HG02884 (cell line): ENCODE measurements around the gene ANO8.
"Not testable (repeated sequence)": the region's sequence is repeated elsewhere in the genome, so short reads cannot be mapped to it uniquely, and the experiment has no call there.

ENCODE experiments used
- ATAC-seq: cut with Tn5 transposase; IDR thresholded peaks from one replicate; pipeline ENCODE4 v1.9.1; 2021; ENCODE audit warnings: mild to moderate bottlenecking, moderate library complexity; ENCODE audit not compliant: unreplicated experiment

ANO8 gene

DNA sequence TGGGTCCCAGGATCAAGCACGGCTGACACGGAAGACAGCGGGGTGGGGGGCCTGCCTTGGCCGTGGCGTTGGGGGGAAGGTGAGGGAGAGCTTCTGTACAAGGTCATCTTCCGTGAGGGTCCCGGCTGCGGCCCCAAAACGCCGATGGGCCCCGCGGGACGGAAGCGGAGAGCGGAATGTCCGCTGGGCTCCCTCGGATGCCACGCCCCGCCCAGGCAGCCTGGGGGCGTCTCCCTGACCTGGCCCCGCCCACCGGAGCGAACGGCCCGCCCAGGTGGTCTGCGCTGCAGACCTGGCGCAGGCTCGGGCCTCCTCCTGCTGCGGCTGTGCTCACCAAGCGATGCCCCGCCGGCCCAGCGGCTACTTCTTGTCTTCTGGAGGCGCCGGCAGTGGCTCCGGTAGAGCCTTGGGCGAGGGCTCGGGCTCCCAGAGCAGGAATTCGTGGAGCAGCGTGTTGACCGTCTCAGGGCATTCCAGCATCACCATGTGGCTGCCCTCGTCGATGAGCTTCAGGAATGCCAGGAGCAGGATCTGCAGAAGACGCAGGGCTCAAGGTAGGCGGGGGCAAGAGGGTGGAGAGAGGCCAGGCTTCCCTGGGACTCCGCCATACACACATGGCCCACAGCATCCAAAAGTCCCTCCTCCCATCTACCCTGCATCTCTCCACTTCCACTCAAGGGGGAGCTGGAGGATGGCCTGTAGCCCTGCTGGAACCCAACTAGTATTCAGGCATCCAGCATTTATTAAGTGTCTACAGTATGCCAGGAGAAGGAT, 42.2 kb downstream of the ANO8 start:
- no peak for ATAC-seq

DNA sequence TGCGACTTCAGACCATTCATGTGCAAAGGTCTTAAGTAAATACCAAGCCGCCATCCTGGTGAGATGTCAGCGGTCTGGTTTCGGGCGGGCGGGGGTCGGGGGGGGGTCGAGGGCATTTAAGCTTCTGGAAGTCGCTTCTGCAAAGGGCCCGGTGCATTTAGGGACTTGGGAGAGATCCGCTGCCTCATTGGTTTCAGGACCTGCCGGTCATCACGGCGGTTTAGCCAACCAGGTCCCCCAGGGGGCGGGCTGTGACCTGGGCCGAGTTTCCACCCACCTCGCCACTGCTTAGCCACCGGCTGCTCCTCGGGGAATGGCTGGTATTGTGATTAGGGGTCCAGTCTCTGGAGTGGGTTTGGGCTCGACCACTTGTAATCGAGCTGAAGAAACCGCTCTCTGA, 45.2 kb downstream of the ANO8 start:
- no peak for ATAC-seq

DNA sequence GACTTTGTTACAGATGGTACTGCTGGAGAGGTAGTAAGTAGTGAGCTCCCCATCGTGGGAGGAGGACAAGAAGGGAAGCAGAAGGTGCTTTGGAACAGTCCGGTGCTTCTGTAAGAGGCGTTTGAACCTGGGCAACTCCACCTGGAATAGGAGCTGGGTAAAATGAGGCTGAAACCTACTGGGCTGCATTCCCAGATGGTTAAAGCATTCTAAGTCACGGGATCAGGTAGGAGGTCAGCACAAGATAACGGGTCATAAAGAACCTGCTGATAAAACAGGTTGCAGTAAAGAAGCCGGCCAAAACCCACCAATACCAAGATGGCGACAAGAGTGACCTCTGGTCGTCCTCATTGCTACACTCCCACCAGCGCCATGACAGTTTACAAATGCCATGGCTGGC, 47.9 kb downstream of the ANO8 start:
- no peak for ATAC-seq

DNA sequence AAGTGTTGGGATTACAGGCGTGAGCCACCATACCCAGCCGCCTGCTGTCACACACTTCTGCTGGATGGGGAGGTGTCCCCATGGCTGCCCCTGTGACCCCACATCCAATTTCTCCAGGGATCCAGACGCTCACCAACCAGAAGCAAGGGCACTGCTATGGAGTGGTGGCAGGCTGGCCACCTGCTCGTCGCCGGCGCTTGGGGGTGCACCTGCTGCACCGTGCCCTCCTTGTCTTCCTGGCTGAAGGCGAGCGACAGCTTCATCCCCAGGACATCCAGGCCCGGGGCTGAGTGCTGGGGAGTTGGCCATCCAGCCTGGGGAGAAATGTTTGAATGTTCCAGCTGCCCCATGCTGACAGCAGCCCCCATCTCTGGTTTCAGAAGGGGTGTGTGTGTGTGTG, 48.4 kb downstream of the ANO8 start:
- no peak for ATAC-seq

DNA sequence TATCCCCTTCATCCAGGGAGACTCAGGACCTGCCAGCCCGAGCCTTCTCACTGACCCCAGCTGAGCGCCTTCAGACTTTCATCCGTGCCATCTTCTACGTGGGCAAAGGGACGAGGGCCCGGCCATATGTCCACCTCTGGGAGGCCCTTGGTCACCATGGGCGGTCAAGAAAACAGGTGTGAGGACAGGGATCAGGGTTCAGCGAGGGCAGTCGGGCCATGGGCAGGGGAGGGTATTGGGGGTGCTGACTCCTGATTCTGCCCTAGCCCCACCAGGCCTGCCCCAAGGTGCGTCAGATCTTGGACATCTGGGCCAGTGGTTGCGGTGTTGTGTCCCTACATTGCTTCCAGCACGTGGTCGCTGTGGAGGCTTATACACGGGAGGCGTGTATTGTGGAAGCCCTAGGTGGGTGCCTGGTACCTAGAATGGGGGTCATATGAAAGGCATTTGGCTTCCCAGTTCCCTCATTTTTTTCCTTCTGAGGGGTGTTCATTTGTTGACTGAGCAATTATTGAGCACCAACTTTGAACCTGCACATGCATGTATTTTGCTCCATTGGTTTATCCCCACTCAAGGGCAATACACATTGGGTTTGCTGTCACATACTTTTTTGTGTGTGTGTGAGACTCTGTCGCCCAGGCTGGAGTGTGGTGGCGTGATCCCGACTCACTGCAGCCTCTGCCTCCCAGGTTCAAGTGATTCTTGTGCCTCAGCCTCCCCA, 49.1 kb downstream of the ANO8 start:
- no peak for ATAC-seq

DNA sequence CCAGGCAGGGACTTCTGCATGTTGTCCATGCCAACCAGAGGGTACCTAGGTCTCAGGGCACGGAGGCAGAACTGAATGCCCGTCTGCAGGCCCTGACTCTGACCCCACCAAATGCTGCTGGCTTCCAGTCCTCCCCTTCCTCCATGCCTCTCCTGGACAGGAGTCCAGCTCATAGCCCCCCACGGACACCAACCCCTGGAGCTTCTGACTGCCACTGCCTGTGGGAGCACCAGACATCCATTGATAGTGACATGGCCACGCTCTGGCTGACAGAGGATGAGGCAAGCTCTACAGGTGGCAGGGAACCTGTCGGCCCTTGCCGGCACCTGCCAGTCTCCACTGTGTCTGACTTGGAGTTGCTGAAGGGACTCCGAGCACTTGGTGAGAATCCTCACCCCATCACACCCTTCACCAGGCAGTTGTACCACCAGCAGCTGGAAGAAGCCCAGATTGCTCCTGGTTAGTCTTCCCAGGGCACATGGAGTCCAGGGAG, 51.1 kb downstream of the ANO8 start:
- no peak for ATAC-seq

DNA sequence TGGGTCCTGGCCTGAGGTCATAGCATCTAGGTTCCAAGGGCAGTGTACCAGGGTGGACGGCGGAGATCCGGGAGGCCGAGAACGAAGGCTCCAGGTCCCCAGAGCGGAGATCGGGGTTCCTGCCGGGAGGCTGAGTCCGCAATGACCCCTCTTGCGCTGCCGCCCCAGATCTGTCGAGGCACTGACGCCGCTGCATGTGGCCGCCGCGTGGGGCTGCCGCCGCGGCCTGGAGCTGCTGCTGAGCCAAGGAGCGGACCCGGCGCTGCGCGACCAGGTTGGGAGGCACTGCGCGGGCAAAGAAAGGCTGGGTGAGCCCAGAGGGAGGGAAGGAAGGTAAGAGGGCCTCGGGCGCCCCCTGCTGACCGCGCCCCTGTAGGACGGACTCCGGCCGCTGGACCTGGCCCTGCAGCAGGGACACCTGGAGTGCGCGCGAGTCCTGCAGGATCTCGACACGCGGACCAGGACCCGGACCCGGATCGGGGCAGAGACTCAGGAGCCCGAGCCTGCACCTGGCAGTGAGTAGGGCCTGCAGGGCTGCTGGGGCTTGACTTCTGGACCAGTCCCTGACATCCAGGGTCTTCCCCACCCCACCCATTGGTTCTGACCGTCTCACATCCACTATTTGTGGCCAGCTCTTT, 52.0 kb downstream of the ANO8 start:
- no peak for ATAC-seq

DNA sequence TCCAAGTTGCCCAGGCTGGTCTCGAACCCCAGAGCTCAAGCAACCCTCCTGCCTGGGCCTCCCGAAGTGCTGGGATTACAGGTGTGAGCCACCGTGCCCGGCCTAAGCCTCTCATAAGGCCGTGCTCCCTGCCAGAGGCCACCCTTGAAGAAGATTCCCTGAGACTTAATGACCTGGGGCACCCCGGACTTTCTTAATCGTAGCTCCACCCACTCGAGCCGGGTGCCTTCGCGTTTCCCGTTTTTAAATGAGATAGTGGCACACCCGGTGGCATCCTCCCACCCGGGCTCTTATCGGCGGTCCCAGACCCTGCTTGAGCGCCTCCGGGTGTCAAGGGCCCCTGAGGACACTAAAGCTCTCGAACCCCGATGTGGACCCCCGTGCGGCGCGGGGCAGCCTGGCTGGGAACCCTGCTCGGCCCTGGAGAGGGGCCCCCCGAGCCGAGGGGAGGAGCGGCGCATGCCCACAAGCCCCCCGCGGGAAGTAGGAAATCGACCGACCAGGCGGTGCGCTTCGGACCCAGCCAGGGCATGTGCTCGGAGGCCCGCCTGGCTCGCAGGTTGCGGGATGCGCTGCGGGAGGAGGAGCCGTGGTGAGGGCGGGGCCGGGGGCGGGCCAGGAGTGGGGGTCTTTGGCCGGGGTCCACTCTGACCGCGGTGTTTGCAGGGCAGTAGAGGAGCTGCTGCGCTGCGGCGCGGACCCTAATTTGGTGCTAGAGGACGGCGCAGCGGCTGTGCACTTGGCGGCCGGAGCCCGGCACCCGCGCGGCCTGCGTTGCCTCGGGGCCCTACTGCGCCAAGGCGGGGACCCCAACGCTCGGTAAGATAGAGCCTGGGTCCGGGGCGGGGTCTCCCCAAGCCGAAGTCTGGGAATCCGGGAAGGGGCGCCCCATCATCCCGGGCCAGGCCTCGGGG, 53.0 kb downstream of the ANO8 start, which contains the start of gene ANKLE1:
TSS of gene ANKLE1 (plus strand) at position 511 of the 914 bp plus-strand sequence. CDS start at position 531, 20 bp downstream.
- no peak for ATAC-seq

DNA sequence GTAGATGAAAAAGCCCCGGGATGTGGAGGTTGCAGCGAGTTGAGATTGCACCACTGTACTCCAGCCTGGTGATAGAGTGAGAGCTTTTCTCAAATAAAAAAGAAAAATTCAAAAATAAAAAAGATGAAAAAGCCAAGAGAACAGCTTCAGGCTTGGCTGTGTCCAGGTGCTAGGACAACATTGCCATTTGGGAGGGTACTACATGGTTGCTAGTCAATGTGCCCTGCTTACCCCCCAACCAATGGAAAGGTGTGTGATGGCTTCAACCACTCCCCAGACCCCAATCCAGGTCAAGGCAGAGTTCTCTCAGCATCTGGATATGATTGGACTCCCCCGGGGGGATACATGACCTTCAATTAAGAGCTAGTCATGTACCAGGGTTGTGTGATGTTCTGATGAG, 55.2 kb downstream of the ANO8 start:
- no peak for ATAC-seq

DNA sequence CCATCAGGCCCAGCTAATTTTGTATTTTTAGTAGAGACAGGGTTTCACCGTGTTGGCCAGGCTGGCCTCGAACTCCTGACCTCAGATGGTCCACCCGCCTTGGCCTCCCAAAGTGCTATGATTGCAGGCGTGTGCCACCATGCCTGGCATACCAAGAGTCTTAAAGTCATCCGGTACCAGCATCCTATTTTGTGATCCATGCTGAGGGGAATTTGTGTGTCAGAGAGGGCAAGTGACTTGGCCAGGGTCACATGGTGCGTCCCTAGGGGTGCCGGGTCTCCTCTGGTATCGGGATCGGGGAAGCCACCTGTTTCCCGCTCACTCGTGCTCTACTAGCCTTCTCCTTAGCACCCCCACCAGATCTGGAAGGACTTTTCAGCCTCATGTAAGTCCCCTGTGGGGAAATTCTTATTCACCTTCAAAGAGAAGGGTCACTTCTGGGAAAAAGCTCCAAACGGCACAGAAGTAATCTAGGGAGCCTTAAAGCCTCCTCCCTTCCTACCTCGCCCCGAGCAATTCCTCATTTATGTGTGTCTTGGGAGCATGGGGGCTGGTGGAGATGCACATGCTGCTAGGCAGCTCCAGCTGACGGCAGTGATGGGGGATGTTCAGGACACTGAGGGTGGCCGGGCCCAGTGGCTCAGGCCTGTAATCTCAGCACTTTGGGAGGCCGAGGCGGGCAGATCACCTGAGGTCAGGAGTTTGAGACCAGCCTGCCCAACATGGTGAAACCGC, 59.0 kb downstream of the ANO8 start:
- ATAC-seq, result no peak

DNA sequence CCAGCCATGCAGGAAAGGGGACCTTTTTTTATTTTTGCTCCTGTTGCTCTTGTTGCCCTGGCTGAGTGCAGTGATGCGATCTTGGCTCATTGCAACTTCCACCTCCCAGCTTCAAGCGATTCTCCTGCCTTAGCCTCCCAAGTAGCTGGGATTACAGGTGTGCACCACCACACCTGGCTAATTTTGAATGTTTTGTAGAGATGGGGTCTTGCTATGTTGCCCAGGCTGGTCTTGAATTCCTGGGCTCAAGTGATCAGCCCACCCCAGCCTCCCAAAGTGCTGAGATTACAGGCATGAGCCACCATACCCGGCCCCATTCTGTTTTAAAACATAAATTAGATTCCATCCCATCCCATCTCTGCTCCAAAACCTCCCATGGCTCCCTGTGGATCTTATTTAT, 59.8 kb downstream of the ANO8 start:
- not testable (repeated sequence) for ATAC-seq
